K562 (cell line): Measurements from ENCODE around the gene MRPL52. TPM values are rescaled to one million over a fixed set of nuclear protein-coding genes. Genes with fewer than 3 reads are reported as not detected.

Experiments
- ATF6 ChIP-seq: sonication (generic); formaldehyde crosslinking; IDR thresholded peaks from 2 replicates; pipeline ENCODE4 v1.4.0; 2020; ENCODE audit warnings: mild to moderate bottlenecking, missing genetic modification reagents
- BRCA1 ChIP-seq, 2 experiments: fragments of 450-650 bp in 1 of 2; sonication (generic) in 1 of 2; formaldehyde crosslinking in 1 of 2; IDR thresholded peaks; 2 replicates each; pipeline versions ENCODE4 v1.5.0 to v1.6.1; 2017 to 2020; ENCODE audit warnings: mild to moderate bottlenecking in 1 of 2, missing genetic modification reagents in 1 of 2
- CBX8 ChIP-seq: fragments of 200-600 bp; sonication (generic); IDR thresholded peaks from 2 replicates; pipeline ENCODE4 v1.6.1; 2012; ENCODE audit warnings: borderline replicate concordance, mixed run types, low read depth, mild to moderate bottlenecking, moderate library complexity, mixed read lengths, low read length, control low read depth, inconsistent platforms; ENCODE audit not compliant: poor library complexity, severe bottlenecking; ENCODE audit errors: extremely low read depth
- CC2D1A ChIP-seq: fragments of 450-650 bp; IDR thresholded peaks from 2 replicates; pipeline ENCODE4 v1.6.1; 2017; ENCODE audit warnings: mild to moderate bottlenecking
- HMGN3 ChIP-seq: IDR thresholded peaks from 2 replicates; pipeline ENCODE4 v1.6.1; 2011; ENCODE audit warnings: borderline replicate concordance, low read depth, mild to moderate bottlenecking, mixed read lengths, low read length; ENCODE audit not compliant: insufficient read length; ENCODE audit errors: extremely low read depth
- RUNX1 ChIP-seq: sonication (generic); IDR thresholded peaks from 2 replicates; pipeline ENCODE4 v1.6.1; 2016; ENCODE audit warnings: antibody characterized with exemption, low read depth
- TCF7L2 ChIP-seq: fragments of 150-350 bp; IDR thresholded peaks from 2 replicates; pipeline ENCODE4 v1.6.1; 2016; ENCODE audit warnings: low read depth, mild to moderate bottlenecking, low read length, moderate library complexity
- UBTF ChIP-seq, 2 experiments: IDR thresholded peaks; 2 replicates each; pipeline ENCODE4 v1.6.1; 2012; ENCODE audit warnings: improper control_type of control experiment in 2 of 2, low read depth in 2 of 2, low read length in 2 of 2, borderline replicate concordance in 1 of 2
- polyA plus RNA-seq, 8 experiments: library from polyadenylated mRNA; depleted of rRNA in 4 of 8; stranded (reverse) in 5 of 8; unstranded in 3 of 8; fragments of >200 nt; fragmentation: Nextera tagmentation in 2 of 8; fragmentation: Illumina TruSeq in 1 of 8; extraction: Ambion mirVana in 2 of 8; extraction: Trizol in 1 of 8; gene quantifications; 2 replicates each; pipeline versions ENCODE4 v1.2.1 to v1.2.3, GENCODE V29; 2011 to 2014; ENCODE audit warnings: inconsistent platforms in 1 of 8, missing spikeins in 1 of 8
- total RNA-seq, 7 experiments: library from RNA; depleted of rRNA in 6 of 7; stranded (reverse); fragments of >200 nt in 6 of 7; fragmentation: Illumina TruSeq in 2 of 7; extraction: Trizol in 2 of 7; gene quantifications; 2 replicates each; pipeline versions ENCODE4 v1.2.1 to v1.2.3, GENCODE V29; 2011 to 2021; ENCODE audit warnings: low replicate concordance in 1 of 7

Gene MRPL52
- total and polyA plus RNA-seq, 9 of the 15 experiments (the other 6 are each of a cell fraction or from before 2014, with no cell fraction given): 56.5 to 213 (median 168) TPM

- 0 out of 2 replicates have a peak, but pooled peaks have one; percentile 26 for TF ChIP-seq ATF6 (CRISPR knock-in tag)
- peak; percentile 91 for TF ChIP-seq HMGN3
- TF ChIP-seq BRCA1 (IDR thresholded peaks at IDR 0.05): no peak
- TF ChIP-seq BRCA1 (CRISPR knock-in tag; IDR thresholded peaks at IDR 0.05): no peak
- TF ChIP-seq RUNX1: no peak
- no peak for TF ChIP-seq CC2D1A
- peak; percentile 81 to 88; a peak in 2 of 4 replicates for TF ChIP-seq UBTF (IDR thresholded peaks at IDR 0.05; ENCODE audit: borderline replicate concordance in 1 of 2, low read depth in 2 of 2, low read length in 2 of 2)
- TF ChIP-seq TCF7L2: no peak; the same call in 1 of the 2 replicates
- no peak for TF ChIP-seq CBX8
Observed at GRCh38 chr14:22871224-22872032, 41.7 kb downstream of the MRPL52 start, which contains the start of gene LRP10 (continued).
